Measurements from ENCODE around the gene NAB1.

The NAB1 gene

GRCh38 chr2:190718652-190719526, 70.0 kb downstream of the NAB1 start:
- DNase-seq (ENCODE audit: low read depth in 2 of 2): peak; percentile 65 to 93
- no peak overlapping the region for H3K4me3 ChIP-seq (replicated peaks in 1 of 2; ENCODE audit: low read depth in 2 of 2, low read length in 2 of 2)
- TF ChIP-seq CTCF (IDR thresholded peaks at IDR 0.05; ENCODE audit: low read depth, low read length): no peak

- DNase-seq (ENCODE audit: low read depth in 2 of 2): no peak
- TF ChIP-seq CTCF (IDR thresholded peaks at IDR 0.05; ENCODE audit: low read depth, low read length): no peak
- H3K4me3 ChIP-seq (replicated peaks in 1 of 2; ENCODE audit: low read depth in 2 of 2, low read length in 2 of 2): no peak overlapping the region
Measured at GRCh38 chr2:190720276-190720675, 71.4 kb downstream of the NAB1 start.

- TF ChIP-seq CTCF (IDR thresholded peaks at IDR 0.05; ENCODE audit: low read depth, low read length): no peak
- no peak for DNase-seq (ENCODE audit: low read depth in 2 of 2)
- H3K4me3 ChIP-seq (replicated peaks in 1 of 2; ENCODE audit: low read depth in 2 of 2, low read length in 2 of 2): no peak overlapping the region
Measured at GRCh38 chr2:190720691-190721090, 71.8 kb downstream of the NAB1 start.

GRCh38 chr2:190722061-190722759, 73.3 kb downstream of the NAB1 start:
- no peak for TF ChIP-seq CTCF (IDR thresholded peaks at IDR 0.05; ENCODE audit: low read depth, low read length)
- H3K4me3 ChIP-seq (replicated peaks in 1 of 2; ENCODE audit: low read depth in 2 of 2, low read length in 2 of 2): no peak overlapping the region
- DNase-seq (ENCODE audit: low read depth in 2 of 2): peak in 1 of 2 donors; percentile 54

GRCh38 chr2:190722835-190723234, 74.0 kb downstream of the NAB1 start:
- no peak for TF ChIP-seq CTCF (IDR thresholded peaks at IDR 0.05; ENCODE audit: low read depth, low read length)
- H3K4me3 ChIP-seq (replicated peaks in 1 of 2; ENCODE audit: low read depth in 2 of 2, low read length in 2 of 2): no peak overlapping the region
- DNase-seq (ENCODE audit: low read depth in 2 of 2): peak in 1 of 2 donors; percentile 6

- no peak overlapping the region for H3K4me3 ChIP-seq (replicated peaks in 1 of 2; ENCODE audit: low read depth in 2 of 2, low read length in 2 of 2)
Measured at GRCh38 chr2:190723397-190724090, 74.7 kb downstream of the NAB1 start.

More at GRCh38 chr2:190723397-190724090, 74.7 kb downstream of the NAB1 start:
- DNase-seq (ENCODE audit: low read depth in 2 of 2): peak; percentile 26 to 63
- no peak for TF ChIP-seq CTCF (IDR thresholded peaks at IDR 0.05; ENCODE audit: low read depth, low read length)
